Fibroblast of mammary gland (primary cell): ENCODE measurements around the gene CHCHD10.
A peak's percentile ranks its signal among the peaks of the same experiment; 100 is the strongest.

ENCODE experiments used
- DNase-seq: peaks from one replicate; pipeline ENCODE4 v3.0.0-alpha.2; 2010; ENCODE audit warnings: low read depth
- H3K4me3 ChIP-seq: 2 replicates; pipeline ENCODE4 v1.5.1; 2011; ENCODE audit warnings: low read depth, mild to moderate bottlenecking, low read length, moderate library complexity; ENCODE audit not compliant: control insufficient read depth
- TF ChIP-seq, protein P1 (sequence below): conservative IDR thresholded peaks from 2 replicates; pipeline ENCODE4 v1.5.1; 2011; ENCODE audit warnings: low read depth, low read length, inconsistent platforms; ENCODE audit not compliant: control insufficient read depth, insufficient read depth

Gene CHCHD10

DNA sequence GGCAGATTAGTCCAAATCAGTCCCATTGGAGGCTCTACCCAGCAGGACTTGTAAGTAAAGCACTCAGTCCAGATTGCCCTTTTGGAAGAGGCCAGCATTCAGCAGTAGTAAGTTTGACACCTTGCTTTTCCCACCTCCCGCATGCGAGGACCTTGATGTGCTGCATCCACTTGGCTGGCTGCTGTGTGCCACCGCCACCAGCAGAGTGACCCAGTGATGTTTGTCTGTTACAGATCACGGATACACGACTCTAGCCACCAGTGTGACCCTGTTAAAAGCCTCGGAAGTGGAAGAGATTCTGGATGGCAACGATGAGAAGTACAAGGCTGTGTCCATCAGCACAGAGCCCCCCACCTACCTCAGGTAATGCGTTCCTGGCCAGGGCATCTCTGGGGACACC lies 25.6 kb upstream of the CHCHD10 start:
- no peak overlapping the region for H3K4me3 ChIP-seq
- TF ChIP-seq, protein P1, sequence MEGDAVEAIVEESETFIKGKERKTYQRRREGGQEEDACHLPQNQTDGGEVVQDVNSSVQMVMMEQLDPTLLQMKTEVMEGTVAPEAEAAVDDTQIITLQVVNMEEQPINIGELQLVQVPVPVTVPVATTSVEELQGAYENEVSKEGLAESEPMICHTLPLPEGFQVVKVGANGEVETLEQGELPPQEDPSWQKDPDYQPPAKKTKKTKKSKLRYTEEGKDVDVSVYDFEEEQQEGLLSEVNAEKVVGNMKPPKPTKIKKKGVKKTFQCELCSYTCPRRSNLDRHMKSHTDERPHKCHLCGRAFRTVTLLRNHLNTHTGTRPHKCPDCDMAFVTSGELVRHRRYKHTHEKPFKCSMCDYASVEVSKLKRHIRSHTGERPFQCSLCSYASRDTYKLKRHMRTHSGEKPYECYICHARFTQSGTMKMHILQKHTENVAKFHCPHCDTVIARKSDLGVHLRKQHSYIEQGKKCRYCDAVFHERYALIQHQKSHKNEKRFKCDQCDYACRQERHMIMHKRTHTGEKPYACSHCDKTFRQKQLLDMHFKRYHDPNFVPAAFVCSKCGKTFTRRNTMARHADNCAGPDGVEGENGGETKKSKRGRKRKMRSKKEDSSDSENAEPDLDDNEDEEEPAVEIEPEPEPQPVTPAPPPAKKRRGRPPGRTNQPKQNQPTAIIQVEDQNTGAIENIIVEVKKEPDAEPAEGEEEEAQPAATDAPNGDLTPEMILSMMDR = no peak
- no peak for DNase-seq

DNA sequence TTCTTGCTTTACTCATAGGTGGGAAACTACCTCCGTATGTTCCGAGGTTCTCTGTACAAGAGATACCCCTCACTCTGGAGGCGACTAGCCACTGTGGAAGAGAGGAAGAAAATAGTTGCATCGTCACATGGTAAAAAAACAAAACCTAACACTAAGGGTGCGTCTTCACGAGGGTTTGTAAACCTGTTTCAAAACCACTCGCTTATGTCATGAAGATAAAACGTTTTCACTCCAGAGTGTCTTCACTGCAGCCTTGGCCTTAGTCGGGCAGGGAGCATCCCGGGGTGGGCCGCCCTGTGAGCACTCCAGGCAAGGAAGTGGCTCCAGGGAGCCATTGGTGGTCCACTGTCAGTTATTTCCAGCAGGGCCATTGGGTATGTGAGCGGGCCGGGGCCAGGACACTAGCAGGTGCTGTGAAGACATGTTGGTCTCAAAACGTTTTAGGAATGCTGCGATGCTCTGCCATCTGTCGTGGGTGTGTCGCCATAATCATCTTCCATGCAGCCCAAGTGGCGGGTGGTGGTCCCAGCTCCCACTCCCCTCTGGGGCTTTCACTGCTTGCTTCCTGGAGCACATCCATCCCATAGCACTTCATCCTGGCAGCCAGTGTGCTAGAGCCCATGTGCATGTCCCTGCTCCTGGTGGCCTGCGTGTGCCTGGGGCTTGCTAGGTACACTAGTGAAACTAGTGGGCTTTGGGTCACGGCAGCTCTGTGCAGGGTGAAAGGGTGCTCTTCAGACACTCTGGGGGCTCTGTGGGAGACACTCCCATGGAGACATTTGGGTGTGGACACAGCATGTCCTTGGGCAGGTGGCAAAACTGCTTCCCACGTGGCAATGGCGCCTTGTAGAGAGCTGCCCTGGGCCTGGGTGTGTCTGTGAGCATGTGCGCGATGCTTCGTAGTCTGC lies 24.2 kb upstream of the CHCHD10 start:
- H3K4me3 ChIP-seq = no peak overlapping the region
- TF ChIP-seq, protein P1 = no peak
- DNase-seq = peak; percentile 35

DNA sequence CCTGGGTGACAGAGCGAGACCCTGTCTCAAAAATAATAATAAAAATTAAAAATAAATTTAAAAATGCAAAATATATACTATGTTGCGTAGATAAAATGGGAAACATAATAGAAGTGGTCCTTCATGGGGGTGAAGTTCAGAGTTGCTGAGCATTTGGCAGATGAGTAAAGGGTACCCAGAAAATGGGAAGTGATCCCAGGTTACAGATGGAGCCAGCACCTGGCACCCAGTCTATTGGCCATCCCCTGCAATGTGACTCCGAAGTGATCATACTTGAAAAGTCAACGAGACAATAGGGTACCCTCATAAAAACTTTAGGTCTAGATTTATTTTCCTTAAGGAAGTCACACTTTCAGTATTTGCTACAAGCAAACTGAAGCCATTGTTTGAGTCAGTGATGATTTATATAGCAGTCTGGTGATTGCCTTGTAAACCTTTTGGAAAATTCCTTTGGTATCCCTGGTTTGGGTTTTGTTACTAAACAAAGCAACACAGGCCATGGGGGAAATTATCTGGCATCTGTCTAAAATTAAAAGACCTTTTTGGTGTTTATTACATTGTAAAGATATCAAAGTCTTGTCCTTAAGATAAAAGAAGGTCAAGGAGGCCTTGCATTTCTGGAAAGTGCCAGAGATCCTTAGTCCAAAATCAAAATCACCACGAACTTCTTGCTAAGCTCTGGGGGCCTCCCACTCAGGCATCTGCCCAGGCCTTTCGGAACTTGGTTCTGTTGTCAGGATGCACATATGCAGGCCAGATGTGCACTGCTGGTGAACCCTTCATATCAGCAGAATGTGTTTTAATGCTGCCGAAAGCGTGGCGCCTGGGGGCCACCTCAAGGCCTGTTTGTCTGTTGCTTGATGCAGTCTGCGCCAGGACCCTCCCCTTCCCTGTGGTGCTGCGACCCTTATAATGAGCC lies 23.3 kb upstream of the CHCHD10 start:
- DNase-seq = peak; percentile 89
- no peak overlapping the region for H3K4me3 ChIP-seq
- TF ChIP-seq, protein P1 = no peak

DNA sequence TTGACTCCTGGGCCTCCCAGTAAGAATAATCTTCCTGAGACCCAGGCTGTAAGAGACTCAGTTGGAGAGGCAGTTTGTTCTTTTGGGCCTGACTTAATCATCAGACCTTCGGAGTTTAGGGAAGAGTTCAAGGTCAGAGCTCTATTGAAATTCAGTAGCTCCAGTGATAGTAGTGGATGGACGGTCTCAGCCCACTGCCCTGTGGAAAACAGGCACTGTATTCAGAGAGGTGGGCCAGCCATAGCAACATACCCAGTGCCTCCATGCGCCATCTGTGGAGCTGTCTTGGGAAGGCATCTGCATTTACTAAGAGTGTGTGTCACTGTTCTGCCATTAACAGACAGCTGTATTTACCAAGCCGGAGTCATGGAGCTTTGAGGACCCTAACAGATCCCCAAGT lies 21.9 kb upstream of the CHCHD10 start:
- TF ChIP-seq, protein P1 = peak; percentile 3
- DNase-seq = no peak
- H3K4me3 ChIP-seq = no peak overlapping the region

DNA sequence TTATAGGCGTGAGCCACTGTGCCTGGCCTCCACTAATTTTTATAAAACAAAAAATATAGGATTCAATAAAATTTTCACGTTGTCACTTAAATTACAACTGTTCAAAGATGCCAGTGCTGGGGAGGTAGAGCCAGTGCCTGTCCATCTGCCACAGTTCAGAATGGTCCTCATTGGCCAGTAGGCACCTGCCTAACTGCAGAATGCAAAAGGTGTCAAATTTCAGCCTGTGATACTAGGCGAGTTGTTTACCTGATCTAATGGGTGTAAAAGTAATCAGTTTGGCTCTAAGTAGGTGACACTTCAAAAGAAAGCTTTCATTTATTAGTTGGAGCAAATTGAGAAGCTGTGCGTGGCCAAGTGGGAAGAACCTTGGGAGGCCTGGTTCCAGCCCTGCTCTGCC lies 21.3 kb upstream of the CHCHD10 start:
- TF ChIP-seq, protein P1 = no peak
- no peak for DNase-seq
- no peak overlapping the region for H3K4me3 ChIP-seq

DNA sequence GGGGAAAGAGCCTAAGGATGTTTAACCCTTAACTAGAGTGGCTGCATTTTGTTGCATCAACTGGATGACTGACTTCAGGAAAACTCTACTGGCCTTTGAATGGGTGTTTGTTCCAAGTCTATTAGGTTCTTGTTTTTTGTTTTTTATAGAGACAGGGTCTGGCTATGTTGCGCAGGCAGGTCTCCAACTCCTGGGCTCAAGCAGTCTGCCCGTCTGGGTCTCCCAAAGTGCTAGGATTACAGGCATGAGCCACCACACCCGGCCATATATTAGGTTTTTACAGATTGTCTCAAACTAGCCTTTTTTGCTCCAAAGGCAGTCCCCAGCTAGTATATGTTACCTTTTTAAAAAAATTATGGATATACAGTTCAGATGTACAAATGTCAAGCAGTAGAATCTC lies 20.1 kb upstream of the CHCHD10 start:
- no peak for DNase-seq
- peak overlapping the region; percentile 71 for H3K4me3 ChIP-seq
- TF ChIP-seq, protein P1 = no peak
